ENCODE measurements around the gene SLAMF7. TPM values are rescaled to one million over a fixed set of nuclear protein-coding genes. Genes with fewer than 3 reads are reported as not detected.

Gene SLAMF7
- total RNA-seq, 6 experiments from 2014 or later: 0.74 to 5.2 (median 0.99) TPM

DNA sequence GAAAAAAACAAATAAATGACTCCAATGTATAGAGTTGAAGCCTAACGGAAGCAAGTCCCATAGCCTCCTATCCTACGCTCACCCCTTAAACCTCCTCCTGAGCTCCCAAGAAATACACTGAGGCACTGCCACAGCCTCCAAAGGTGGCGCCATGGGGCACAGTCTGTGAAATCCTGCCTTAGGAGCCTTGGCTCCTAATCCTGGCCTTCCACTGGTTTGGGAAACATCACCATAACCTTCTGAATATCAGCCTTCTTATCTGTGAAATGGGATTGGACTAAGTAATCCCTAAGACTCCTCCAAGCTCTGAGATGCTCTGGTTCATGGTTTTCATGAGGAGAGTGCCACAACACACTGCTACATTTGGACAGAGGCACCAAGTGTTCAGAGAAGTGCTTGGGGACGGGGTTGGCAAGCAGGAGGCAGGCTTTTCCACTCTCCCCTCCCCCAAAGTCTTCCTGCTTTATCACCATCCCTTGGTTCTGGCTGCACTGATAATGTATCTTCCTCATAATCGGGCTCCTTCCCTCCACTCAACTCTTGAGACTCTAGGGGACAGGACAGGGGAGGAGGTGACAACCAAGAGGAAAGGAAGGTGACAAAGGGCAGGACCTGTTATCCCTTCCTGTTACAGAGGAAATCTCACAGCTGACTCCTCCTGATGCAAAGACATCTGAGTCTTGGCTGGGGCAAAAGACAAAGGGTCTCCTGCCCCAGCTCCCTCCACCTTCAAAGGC lies 2.7 kb downstream of the SLAMF7 start:
- WGBS (ENCODE audit: insufficient coverage, low coverage, low lambda C conversion rate, missing lambda C conversion rate): 52% methylated on average over 5 of the region's 5 CpGs
- Histone ChIP-seq H3K4me3 (no peak overlapping the region), H3K4me1 (no peaks in the 10 kb centered on the region), H3K9me3 (peaks cover 0 to 3% (median 0%) of the 10 kb centered on the region in 4 donors), H3K36me3 (no peaks in the 10 kb centered on the region), H3K27ac (peak overlapping the region in 1 of 3 donors; percentile 20), H3K27me3 (no peaks in the 10 kb centered on the region)
- DNase-seq (no peak), ATAC-seq (no peak)
- no peak for TF ChIP-seq POLR2A (IDR thresholded peaks at IDR 0.05)
- TF ChIP-seq, protein P1, sequence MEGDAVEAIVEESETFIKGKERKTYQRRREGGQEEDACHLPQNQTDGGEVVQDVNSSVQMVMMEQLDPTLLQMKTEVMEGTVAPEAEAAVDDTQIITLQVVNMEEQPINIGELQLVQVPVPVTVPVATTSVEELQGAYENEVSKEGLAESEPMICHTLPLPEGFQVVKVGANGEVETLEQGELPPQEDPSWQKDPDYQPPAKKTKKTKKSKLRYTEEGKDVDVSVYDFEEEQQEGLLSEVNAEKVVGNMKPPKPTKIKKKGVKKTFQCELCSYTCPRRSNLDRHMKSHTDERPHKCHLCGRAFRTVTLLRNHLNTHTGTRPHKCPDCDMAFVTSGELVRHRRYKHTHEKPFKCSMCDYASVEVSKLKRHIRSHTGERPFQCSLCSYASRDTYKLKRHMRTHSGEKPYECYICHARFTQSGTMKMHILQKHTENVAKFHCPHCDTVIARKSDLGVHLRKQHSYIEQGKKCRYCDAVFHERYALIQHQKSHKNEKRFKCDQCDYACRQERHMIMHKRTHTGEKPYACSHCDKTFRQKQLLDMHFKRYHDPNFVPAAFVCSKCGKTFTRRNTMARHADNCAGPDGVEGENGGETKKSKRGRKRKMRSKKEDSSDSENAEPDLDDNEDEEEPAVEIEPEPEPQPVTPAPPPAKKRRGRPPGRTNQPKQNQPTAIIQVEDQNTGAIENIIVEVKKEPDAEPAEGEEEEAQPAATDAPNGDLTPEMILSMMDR (IDR thresholded peaks at IDR 0.05): no peak
- intact Hi-C loops (cut with DNase I): no loop called here

DNA sequence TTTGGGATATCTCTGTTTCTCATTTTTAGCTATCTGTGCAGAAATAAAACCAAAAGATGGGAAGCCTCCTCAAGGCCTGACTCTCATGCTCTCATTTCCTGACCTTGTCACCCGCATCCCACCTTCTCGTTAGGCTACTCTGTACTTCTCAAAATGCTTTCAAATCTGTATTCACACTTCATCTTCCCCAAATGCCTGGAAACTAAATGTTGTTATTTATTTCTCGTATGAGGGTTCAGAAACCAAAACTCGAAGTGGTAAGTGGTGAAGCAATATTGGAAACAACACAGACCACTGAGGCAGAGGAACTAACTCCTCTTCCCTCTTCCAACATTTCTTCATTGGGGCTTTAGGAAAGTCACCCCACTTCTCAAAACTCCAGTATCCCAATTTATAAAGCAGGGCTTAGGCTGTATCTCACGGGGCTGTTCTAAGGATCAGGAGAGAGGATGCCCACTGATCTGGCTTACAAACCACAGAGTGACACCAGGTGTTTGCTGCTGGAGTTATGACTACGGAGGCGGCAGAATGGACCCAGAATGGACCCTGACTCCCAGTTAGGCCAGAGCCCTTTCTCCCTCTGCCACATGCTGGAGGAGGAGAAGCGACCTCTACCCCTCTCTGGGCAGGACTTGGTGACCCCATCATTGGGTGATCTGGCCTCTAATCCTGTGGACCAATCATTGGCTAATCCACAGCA lies 3.5 kb downstream of the SLAMF7 start:
- intact Hi-C loops (cut with DNase I): no loop called here
- 71% methylated on average over 7 of the region's 8 CpGs for WGBS (ENCODE audit: insufficient coverage, low coverage, low lambda C conversion rate, missing lambda C conversion rate)
- H3K36me3 ChIP-seq: no peaks in the 10 kb centered on the region
- no peak overlapping the region for H3K4me3 ChIP-seq
- no peaks in the 10 kb centered on the region for H3K27me3 ChIP-seq
- ATAC-seq: peak in 2 of 4 donors; percentile 28 to 31
- no peak for DNase-seq
- no peaks in the 10 kb centered on the region for H3K4me1 ChIP-seq
- H3K27ac ChIP-seq: peak overlapping the region in 1 of 3 donors; percentile 3
- no peak for TF ChIP-seq POLR2A (IDR thresholded peaks at IDR 0.05)
- TF ChIP-seq, protein P1 (IDR thresholded peaks at IDR 0.05): no peak
- no peaks in the 10 kb centered on the region for H3K9me3 ChIP-seq

DNA sequence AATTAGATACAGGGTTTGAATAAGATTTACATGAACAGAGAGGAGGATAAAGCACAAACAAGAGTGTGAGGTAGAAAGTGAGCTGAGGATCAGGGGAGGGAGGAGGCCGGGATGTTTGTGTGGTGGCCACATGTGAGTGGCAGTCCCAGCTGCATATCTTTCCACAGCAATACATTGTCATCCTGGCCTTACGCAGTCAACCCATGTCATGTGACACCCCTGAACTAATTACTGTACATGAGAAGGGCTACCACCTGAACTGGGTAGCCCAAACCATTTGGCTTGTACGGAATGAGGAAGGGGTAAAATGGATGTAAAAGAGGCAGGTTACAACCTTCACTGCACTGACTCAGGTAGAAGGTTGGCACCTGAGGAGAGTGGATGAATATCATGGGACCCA lies 4.2 kb downstream of the SLAMF7 start:
- Histone ChIP-seq H3K9me3 (no peaks in the 10 kb centered on the region), H3K4me1 (no peaks in the 10 kb centered on the region), H3K27me3 (no peaks in the 10 kb centered on the region), H3K36me3 (no peaks in the 10 kb centered on the region), H3K27ac (no peak overlapping the region), H3K4me3 (no peak overlapping the region)
- intact Hi-C loops (cut with DNase I): no loop called here
- ATAC-seq (no peak), DNase-seq (no peak)
- no peak for TF ChIP-seq POLR2A (IDR thresholded peaks at IDR 0.05)
- TF ChIP-seq, protein P1 (IDR thresholded peaks at IDR 0.05): no peak
- 65% methylated on average over 3 of the region's 3 CpGs for WGBS (ENCODE audit: insufficient coverage, low coverage, low lambda C conversion rate, missing lambda C conversion rate)

DNA sequence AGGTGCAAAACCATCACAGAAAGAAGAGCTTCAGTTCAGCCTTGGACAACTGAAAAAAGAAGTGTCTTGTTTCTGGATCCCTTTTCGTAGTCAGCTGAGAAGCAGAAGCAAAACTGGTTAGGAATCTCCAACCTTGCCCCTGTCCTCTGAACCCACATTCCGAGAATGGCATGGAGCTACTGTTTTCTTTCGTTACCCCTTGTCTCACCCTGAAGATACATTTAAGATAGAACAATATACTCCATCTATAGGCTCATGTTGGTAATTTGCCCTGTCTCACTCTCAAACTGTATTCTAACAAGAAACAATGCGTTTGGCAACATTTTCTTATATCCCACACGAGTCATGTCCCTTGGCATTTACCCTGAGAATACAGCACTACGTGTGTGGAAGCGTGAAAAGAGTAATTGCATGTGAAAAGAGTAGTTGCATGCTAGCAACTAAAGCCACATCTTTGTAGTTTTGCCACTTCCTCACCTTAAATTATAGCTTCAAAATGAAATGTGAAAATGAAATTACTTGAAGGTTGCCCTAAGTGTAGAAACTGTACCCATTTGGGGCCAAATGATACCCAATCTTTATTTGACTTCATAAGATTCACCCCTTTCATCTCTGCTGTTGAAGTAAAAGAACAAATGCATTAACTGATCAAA lies 5.3 kb downstream of the SLAMF7 start:
- H3K4me1 ChIP-seq: no peaks in the 10 kb centered on the region
- ATAC-seq (peak in 1 of 4 donors; percentile 20), DNase-seq (no peak)
- no peaks in the 10 kb centered on the region for H3K36me3 ChIP-seq
- H3K27me3 ChIP-seq: no peaks in the 10 kb centered on the region
- H3K9me3 ChIP-seq: no peaks in the 10 kb centered on the region
- 65% methylated on average over 7 of the region's 7 CpGs for WGBS (ENCODE audit: insufficient coverage, low coverage, low lambda C conversion rate, missing lambda C conversion rate)
- H3K27ac ChIP-seq: no peak overlapping the region
- no peak overlapping the region for H3K4me3 ChIP-seq
- intact Hi-C loops (cut with DNase I): no loop called here
- TF ChIP-seq, protein P1 (IDR thresholded peaks at IDR 0.05): no peak
- no peak for TF ChIP-seq POLR2A (IDR thresholded peaks at IDR 0.05)

Data from right lobe of liver (tissue), 6 donors.